Duodenal mucosa (tissue), 2 donors: ENCODE measurements around the gene PPP1R8.
A peak's percentile ranks its signal among the peaks of the same experiment; 100 is the strongest.
"Not testable (repeated sequence)": the region's sequence is repeated elsewhere in the genome, so short reads cannot be mapped to it uniquely, and the experiment has no call there.

Experiments
- H3K27ac ChIP-seq: one replicate; pipeline ENCODE4 v1.7.0; 2013; ENCODE audit warnings: low read depth, low read length
- H3K27me3 ChIP-seq, 2 donors: one replicate each; pipeline ENCODE4 v1.7.0; 2013; ENCODE audit warnings: low read length in 2 of 2, control low read depth in 1 of 2; ENCODE audit not compliant: insufficient read depth in 2 of 2, control insufficient read depth in 1 of 2
- H3K36me3 ChIP-seq, 2 donors: one replicate each; pipeline ENCODE4 v1.7.0; 2013; ENCODE audit warnings: low read length in 2 of 2, control low read depth in 1 of 2; ENCODE audit not compliant: insufficient read depth in 2 of 2, control insufficient read depth in 1 of 2
- H3K4me1 ChIP-seq, 2 donors: one replicate each; pipeline ENCODE4 v1.7.0; 2013; ENCODE audit warnings: low read length in 2 of 2, control low read depth in 1 of 2; ENCODE audit not compliant: insufficient read depth in 2 of 2, control insufficient read depth in 1 of 2
- H3K4me3 ChIP-seq, 2 donors: one replicate each; pipeline ENCODE4 v1.7.0; 2013; ENCODE audit warnings: low read length in 2 of 2, low read depth in 1 of 2
- H3K9ac ChIP-seq, 2 donors: one replicate each; pipeline ENCODE4 v1.7.0; 2013; ENCODE audit warnings: low read length in 2 of 2, low read depth in 1 of 2
- H3K9me3 ChIP-seq, 2 donors: one replicate each; pipeline ENCODE4 v1.7.0; 2013; ENCODE audit warnings: low read length in 2 of 2, control low read depth in 1 of 2; ENCODE audit not compliant: control insufficient read depth in 1 of 2

The PPP1R8 gene

DNA sequence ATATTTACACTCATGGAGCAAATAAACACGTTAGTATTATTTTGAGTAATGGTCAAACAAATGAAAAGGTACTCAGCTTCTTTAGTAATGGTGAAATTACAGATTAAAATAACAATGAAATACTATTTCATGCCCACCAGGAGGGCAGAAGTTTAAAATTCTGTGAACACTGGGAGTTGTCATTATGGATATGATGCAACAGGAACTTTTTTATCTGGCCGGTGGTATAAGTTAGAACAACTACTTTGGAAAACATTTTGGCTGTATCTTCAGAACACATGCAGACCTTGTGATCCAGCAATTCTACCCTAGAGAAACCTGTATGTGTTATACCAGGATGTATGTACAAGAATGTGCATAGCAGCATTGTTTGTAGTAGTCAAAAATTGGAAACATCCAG is 23.2 kb upstream of the PPP1R8 start:
- H3K9me3 ChIP-seq, result no peaks in the 10 kb centered on the region
- H3K27me3 ChIP-seq, result no peaks in the 10 kb centered on the region
- no peak overlapping the region for H3K4me3 ChIP-seq
- no peak overlapping the region for H3K9ac ChIP-seq
- peaks cover 5 to 28% of the 10 kb centered on the region in 2 donors for H3K36me3 ChIP-seq
- H3K4me1 ChIP-seq, result no peaks in the 10 kb centered on the region
- no peak overlapping the region for H3K27ac ChIP-seq

DNA sequence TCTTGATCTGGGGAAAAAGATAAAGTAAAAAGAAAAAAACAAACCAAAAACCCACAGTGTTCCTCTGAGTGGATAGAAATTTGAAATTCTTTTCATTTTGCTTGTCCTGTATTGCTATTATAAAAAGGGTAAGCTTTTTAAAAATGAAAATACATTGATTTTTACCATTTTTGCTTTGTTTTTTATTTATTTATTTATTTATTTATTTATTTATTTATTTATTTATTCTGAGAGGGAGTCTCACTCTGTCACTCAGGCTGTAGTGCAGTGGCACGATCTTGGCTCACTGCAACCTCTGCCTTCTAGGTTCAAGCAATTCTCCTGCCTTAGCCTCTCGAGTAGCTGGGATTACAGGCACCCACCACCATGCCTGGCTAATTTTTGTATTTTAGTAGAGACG is 22.5 kb upstream of the PPP1R8 start:
- H3K27me3 ChIP-seq, H3K4me1 ChIP-seq, H3K27ac ChIP-seq, H3K4me3 ChIP-seq, H3K9me3 ChIP-seq, H3K9ac ChIP-seq: not testable (repeated sequence)
- peaks cover 2 to 27% of the 10 kb centered on the region in 2 donors for H3K36me3 ChIP-seq

DNA sequence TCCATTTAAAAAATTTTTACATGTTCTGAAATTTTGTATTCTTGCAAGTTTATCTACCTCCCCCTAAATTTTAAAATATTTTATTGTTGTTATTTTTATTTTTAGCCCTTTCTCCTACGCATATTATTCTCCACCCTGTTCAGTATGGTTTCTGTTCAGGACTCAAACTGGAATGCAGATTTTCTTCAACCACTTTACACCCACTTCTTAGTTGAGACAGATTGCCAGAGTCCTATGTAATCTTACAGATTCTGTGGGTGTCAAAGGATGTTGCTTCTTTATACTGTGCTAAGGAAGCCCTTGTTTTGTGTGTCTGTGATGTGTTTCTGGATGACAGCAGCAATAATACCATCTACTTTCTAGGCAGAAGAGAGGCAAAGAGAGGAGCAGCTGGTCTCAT is 20.7 kb upstream of the PPP1R8 start:
- no peaks in the 10 kb centered on the region for H3K4me1 ChIP-seq
- no peak overlapping the region for H3K27ac ChIP-seq
- no peaks in the 10 kb centered on the region for H3K27me3 ChIP-seq
- no peak overlapping the region for H3K4me3 ChIP-seq
- peaks cover 0 to 31% of the 10 kb centered on the region in 2 donors for H3K36me3 ChIP-seq
- H3K9me3 ChIP-seq, result no peaks in the 10 kb centered on the region
- no peak overlapping the region for H3K9ac ChIP-seq

DNA sequence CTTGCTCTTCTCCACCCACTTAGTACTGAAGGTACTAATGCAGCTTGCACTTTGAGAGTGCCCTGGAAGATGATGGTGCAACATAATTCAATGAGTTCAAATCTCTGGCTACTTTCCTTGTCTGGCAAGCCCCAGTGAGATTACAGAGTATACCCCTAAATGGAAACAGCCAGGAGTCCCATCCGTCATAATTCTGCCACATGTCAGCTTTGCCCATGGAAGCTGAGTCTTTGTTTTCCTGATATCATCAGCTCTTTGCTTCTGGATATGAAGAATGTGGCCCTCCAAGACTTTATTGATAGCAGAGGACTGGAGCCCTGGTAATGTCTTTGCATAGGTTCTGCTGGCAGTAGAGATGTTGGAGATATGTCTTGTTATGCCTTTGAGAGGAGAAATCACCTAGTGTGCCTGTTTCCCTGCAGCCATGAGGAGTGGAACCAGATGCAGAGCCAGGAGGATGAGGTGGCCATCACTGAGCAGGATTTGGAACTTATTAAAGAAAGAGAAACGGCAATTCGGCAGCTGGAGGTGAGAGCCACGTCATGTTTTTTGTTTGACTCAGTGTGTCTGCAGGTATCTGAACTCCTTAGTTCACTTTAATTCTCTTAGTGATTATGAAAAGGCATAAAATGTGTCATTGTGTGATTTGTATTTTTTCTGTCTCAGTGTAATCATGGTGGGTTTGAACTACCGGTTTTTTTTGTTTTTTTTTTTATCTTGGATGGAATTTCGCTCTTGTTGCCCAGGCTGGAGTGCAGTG is 18.7 kb upstream of the PPP1R8 start:
- H3K4me3 ChIP-seq, result no peak overlapping the region
- H3K9me3 ChIP-seq, result no peaks in the 10 kb centered on the region
- no peak overlapping the region for H3K9ac ChIP-seq
- no peak overlapping the region for H3K27ac ChIP-seq
- peaks cover 1 to 2% of the 10 kb centered on the region in 2 donors for H3K4me1 ChIP-seq
- H3K36me3 ChIP-seq, result peaks cover 6 to 23% of the 10 kb centered on the region in 2 donors
- no peaks in the 10 kb centered on the region for H3K27me3 ChIP-seq

DNA sequence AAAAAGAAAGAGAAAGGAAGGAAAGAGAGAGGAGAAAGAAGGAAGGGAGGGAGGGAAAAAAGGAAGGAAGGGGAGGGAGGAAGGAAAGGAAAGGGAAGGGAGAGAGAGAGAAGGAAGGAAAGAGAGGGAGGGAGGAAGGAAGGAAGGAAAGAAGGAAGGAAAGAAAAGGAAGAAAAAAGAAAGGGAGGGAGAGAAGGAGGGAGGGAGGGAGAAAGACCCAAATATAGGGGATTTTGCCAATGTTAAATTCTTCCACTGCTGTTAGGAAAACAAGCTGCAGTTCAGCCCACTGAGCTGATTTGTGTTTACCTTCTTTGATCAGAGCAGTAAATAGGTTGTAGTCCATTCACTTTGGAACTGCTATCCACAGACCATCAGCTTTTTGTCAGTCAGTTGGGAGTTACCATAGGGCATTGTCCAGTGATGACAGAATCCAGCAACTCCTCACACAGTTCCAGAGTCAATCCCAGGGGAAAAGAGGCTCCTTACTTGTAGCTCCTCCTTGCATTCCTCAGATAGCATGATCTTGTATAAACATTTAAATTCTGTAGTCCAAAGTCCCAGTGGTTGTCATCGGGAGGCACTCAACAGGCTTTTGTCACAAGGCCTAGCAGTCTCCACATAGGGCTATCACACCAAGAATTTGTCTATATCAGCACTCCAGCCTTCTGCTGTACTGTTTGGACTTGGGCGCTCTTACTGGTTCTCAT is 13.5 kb upstream of the PPP1R8 start:
- H3K9ac ChIP-seq, result no peak overlapping the region
- H3K27me3 ChIP-seq, result no peaks in the 10 kb centered on the region
- no peaks in the 10 kb centered on the region for H3K9me3 ChIP-seq
- no peak overlapping the region for H3K27ac ChIP-seq
- H3K4me1 ChIP-seq, result peaks cover 8 to 9% of the 10 kb centered on the region in 2 donors
- H3K36me3 ChIP-seq, result peaks cover 25 to 57% of the 10 kb centered on the region in 2 donors
- H3K4me3 ChIP-seq, result no peak overlapping the region

DNA sequence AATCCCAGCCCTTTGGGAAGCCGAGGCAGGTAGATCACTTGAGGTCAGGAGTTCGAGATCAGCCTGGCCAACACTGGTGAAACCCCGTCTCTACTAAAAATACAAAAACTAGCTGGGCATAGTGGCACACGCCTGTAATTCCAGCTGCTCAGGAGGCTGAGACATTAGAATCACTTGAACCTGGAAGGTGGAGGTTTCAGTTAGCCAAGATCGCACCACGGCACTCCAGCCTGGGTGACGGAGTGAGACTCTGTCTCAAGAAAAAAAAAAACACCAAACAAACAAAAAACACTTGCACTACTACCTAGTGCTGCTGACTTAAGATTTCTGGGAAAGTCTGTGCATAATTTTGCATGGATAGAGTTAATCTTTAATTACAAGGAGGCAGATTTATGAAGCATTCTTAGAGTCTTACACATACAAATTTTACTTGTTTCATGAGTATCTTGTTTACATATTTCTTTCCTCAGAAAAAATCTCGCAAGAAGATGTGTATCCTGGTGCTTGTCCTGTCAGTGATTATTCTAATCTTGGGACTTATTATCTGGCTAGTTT is 8.7 kb upstream of the PPP1R8 start:
- H3K9ac ChIP-seq, result no peak overlapping the region
- no peaks in the 10 kb centered on the region for H3K27me3 ChIP-seq
- no peak overlapping the region for H3K27ac ChIP-seq
- H3K9me3 ChIP-seq, result no peaks in the 10 kb centered on the region
- no peak overlapping the region for H3K4me3 ChIP-seq
- H3K4me1 ChIP-seq, result peaks cover 8% of the 10 kb centered on the region in 2 donors
- H3K36me3 ChIP-seq, result peaks cover 25 to 43% of the 10 kb centered on the region in 2 donors

DNA sequence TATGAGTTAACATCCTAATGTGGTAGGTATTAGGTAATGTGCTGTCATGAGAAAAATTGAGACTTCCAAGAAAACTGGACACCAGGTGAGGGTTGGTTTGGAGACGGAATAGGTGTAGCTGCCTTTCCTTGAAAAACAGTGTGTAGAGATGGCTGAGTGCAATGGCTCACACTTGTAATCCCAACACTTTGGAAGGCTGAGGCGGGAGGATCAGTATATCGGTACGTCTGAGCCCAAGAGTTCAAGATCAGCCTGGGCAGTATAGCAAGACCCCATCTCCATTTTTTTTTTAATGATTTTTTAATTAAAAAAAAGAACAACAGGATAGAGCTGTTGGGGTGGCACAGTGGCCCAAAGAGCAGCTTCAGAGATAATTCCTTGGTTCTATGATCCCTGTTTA is 6.8 kb upstream of the PPP1R8 start:
- Histone ChIP-seq H3K27me3 (no peaks in the 10 kb centered on the region), H3K4me1 (no peaks in the 10 kb centered on the region), H3K9me3 (no peaks in the 10 kb centered on the region), H3K27ac (no peak overlapping the region), H3K9ac (no peak overlapping the region), H3K36me3 (peaks cover 17 to 29% of the 10 kb centered on the region in 2 donors), H3K4me3 (no peak overlapping the region)

DNA sequence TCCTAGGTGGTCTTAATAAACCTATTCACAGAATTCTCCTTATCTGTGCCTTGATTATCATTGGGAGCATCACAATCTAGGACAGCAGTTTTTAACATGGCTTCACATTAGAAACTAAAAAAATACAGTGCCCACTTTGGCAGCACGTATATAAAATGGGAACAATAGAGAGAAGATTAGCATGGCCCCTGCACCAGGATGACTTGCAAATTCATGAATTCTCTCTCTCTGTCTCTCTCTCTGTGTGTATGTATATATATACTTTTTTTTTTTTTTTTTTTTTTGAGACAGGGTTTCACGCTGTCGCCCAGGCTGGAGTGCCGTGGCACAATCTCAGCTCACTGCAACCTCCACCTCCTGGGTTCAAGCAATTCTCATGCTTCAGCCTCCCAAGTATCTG is 6.2 kb upstream of the PPP1R8 start:
- no peaks in the 10 kb centered on the region for H3K27me3 ChIP-seq
- H3K36me3 ChIP-seq, result peaks cover 15 to 24% of the 10 kb centered on the region in 2 donors
- no peak overlapping the region for H3K4me3 ChIP-seq
- H3K4me1 ChIP-seq, result no peaks in the 10 kb centered on the region
- no peaks in the 10 kb centered on the region for H3K9me3 ChIP-seq
- no peak overlapping the region for H3K27ac ChIP-seq
- no peak overlapping the region for H3K9ac ChIP-seq

DNA sequence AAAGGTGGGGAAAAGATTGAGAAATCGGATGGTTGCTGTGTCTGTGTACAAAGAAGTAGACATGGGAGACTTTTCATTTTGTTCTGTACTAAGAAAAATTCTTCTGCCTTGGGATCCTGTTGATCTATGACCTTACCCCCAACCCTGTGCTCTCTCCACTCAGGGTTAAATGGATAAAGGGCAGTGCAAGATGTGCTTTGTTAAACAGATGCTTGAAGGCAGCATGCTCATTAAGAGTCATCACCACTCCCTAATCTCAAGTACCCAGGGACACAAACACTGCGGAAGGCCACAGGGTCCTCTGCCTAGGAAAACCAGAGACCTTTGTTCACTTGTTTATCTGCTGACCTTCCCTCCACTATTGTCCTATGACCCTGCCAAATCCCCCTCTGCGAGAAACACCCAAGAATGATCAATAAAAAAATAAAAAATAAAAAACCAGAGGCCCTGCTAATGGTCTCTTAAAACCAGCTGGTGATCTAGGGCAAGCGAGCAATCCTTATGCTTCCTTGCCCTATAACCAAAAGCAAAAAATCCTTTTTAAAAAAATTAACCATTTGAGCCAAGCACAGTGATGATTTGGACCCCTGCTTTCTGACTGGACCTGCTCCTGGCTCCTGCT is 1.1 kb upstream of the PPP1R8 start:
- peak overlapping the region in 1 of 2 donors; percentile 87 for H3K9ac ChIP-seq
- H3K27me3 ChIP-seq, H3K9me3 ChIP-seq, H3K27ac ChIP-seq: not testable (repeated sequence)
- peaks cover 5 to 12% of the 10 kb centered on the region in 2 donors for H3K36me3 ChIP-seq
- peaks cover 15 to 17% of the 10 kb centered on the region in 2 donors for H3K4me1 ChIP-seq
- H3K4me3 ChIP-seq, result peak overlapping the region; percentile 91 to 99
